T-helper 2 cell (primary cell): ENCODE results near the gene CDK5RAP2.
A peak's percentile ranks its signal among the peaks of the same experiment; 100 is the strongest.
"Not testable (repeated sequence)": the region's sequence is repeated elsewhere in the genome, so short reads cannot be mapped to it uniquely, and the experiment has no call there.

Experiments used
- DNase-seq, 5 experiments: peaks; one replicate each; pipeline versions ENCODE4 v3.0.0 to v3.0.0-alpha.2; 2012 to 2022

Gene CDK5RAP2

DNA sequence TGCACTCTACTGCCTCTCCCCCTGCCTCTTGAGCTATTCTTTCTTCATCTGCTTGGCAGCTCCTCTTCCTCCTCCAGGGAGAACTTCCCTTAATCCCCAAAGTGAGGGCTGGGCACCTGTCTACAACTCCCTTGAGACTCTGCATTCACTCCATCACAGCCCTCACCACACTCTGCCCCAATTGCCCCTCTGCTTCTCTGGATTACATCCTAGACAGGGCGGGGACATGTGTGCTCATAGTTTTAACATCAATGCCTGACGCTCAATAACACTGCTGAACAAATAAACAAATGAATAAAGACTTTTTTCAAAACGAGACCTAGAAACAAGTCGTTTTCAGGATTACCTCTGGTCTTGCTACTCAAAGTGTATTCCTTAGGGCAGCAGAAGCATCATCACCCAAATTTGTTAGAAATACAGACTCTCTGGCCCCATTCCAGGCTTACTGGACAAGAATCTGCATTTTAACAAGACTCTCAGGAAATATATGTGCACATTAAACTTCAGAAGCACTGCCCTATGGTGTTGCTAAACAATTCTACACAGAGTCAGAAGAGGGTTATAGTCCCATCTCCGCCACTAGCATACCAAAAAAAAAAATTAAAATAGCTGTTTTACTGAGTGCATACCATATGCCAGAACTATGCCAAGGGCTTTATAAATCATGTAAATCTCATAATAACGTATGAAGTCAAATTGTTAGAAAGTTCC, 115.6 kb downstream of the CDK5RAP2 start:
- DNase-seq, result no peak

DNA sequence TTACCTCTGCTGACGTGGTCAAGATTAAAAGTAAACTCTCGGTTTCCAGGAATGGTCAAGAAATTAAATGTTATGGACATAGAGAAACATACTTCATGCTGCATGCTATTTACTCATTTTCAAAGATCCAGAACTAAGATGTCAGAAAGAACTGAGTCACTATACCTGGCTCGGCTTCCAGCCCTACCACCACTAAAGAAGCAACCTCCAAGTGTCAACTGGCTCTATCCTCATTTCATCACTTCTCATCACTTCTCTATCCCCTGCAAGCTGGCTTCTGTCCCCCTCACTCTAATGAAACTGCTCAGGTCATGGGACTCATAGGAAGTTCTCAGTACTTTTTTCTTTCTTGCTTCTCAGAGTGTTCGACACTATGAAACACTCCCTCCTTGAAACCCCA, 116.2 kb downstream of the CDK5RAP2 start:
- no peak for DNase-seq

DNA sequence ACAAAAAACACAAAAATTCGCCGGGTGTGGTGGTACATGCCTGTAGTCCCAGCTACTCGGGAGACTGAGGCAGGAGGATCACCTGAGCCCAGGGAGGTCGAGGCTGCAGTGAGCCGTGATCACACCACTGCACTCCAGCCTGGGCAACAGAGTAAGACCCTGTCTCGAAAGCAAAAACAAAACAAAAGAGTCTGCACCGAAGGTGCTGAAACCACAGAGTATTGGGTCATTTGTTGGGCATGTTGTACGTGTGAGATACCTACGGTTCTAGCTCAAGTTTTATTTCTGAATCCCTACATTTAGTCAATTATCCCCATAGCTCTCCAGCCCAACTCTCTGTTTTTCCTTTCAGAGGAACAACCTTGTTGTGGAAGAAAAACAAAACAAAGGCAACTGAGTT, 118.3 kb downstream of the CDK5RAP2 start:
- DNase-seq, result not testable (repeated sequence)

DNA sequence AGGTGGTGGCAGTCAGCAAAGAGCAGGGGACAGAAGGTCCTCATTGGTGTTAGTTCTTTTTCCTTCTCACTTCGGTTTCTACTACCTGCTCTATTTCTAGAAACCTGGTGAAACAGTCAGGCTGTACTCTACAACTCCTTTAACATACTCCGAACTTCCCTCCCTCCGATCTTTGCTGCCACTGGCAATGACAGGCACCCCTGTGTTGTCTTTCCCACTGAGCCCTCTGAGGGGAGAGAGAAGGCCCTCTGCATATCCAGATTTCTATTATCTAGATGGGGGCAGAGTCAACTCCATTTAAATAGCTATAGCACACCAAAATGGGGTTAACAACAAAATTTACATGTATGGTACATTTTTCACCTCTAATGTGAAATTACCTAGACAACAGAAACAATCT, 123.7 kb downstream of the CDK5RAP2 start:
- no peak for DNase-seq

DNA sequence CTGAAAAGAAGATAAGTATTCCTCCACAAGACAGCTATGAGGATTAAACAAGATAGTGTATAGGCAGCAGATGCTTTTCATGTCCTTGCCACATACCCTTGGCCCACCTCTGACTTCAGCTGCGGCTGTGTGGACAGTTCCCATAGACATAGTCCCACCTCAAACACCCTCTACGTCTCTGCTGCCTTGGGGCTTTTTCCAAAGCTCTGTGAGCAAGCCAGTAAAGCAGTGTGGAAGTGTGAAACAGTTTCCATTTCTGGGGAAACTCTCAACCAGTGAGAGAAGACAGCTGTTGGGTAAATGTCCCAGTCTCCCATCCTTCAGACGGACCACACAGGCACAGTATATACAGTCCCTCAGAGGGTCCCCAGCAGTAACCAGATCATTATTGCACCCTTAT, 125.5 kb downstream of the CDK5RAP2 start:
- DNase-seq, result no peak

DNA sequence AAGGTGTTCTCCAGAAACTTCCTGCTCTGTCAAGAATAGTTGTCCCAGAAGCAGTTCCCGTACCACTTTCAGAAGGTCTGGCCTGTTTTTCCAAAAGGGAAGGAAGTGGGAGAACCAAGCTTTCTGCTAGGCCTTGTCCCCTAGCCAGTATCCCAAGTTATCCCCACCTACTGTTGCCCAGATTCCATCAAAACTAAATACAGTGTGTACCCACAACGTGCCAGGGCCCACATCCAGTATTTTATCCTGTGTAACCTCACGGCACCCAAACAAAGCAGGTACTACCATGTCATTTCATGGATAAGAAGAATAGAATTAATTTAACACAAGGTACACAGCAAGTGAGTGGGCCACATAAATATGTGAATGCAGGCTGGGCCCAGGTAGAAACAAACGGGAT, 126.2 kb downstream of the CDK5RAP2 start:
- no peak for DNase-seq

DNA sequence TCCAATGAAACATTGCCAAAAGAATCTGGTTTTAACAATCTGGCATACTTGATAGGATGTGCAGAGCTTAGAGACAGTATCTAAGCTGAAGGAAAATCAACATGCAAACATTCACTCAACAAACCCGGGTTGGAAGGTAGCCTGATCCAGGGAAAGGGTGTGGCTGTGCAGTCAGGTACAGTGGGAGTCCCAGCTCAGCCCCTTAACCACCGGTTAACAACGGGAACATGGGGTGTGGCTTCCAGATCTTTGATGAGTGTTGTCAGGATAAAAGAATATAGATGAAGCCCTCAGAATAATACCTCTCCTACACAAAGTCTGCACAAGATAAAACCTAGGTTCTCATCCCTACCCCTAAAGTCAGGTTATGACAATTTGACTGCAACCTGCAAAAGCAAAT, 127.3 kb downstream of the CDK5RAP2 start:
- DNase-seq, result no peak

DNA sequence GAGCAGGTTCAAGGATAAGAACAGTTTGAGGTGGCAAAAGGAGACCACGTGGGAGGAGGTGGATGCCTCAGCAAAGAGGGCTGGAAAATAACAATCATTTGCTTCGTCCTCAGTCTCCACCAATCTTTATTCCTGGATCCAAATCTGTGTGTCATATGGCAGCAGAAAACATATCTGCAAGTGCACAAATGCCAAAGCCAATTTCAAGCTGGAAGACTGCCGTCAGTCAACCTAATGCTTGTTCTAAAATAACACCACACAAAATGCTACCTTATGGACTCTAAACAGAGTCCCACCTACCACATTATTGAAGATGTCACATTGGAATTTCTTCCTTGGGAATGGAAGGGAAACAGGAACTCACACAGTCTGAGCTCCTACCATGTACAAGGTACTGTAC, 129.1 kb downstream of the CDK5RAP2 start:
- DNase-seq, result no peak

DNA sequence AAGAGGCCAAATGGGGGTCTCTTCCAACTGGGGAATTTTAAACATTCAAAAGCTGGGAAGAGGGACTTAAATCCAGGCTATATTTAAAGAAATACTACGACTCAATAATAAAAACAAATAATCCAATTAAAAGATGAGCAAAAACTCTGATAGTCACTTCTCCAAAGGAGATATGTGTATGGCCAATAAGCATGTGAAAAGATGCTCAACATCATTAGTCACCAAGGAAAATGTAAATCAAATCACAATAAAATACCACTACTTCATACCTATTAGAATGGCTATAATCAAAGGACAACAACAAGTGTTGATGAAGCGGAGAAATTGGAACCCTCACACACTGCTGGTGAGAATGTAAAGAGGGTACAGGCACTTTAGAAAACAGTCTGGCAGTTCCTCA, 130.4 kb downstream of the CDK5RAP2 start:
- DNase-seq, result no peak

DNA sequence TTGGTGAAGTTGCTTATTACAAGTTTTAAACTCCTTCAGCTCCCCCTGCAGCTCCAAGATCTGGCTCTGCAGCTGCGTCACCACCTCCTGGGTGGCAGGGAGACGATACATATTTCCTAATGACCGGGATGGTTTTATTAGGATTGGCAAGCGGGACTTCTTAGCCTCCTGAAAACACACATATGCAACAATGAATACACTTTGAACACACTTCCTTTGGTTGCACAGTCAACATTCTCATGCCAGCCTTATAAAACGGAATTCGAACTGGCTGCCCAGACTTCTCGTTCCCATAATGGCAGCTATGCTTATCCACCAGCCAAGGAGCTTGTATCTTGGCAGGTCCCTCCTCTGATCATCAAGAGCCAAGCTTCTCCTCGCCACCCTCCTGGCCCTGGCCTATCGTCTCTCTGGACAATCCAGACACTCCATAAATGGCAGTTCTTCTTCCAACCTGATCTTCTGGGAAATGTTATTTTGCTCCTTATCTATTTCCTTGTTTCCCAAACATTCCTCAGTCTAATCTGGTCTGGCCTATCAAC, 131.9 kb downstream of the CDK5RAP2 start:
- no peak for DNase-seq

DNA sequence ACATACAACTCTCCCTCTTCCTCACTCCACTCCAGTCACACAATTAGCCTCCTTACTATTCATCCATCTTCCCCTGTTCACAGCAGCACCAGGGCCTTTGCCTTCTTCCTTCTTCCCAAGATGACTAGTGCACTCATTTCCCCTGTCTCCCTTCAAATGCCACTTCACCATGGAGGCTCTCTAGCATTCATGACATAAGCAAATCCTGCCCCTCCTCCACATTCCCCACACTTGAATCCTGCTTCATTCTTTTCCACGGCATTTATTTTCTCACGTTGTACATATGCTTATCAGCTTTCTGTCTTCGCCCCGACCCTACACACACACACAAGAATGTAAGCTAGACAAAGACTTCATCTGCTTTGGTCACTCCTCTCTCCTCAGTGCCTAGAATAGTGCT, 133.3 kb downstream of the CDK5RAP2 start:
- DNase-seq, result no peak

DNA sequence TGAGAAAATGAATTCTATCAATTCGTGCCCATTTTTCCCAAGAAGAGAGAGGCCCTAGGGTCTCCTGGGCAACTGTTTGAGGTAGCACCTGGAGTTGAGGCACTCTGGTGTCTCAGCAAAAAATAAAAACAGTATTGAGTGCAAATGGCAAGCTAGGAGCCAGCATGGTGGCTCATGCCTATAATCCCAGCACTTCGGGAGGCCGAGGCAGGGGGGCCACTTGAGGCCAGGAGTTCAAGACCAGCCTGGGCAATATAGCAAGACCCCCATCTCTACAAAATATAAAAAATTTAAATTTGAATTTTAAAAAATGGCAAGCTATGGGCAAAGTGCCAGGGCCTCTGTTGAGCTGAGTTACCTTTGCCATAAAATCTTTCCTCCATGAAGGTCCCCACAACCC, 136.0 kb downstream of the CDK5RAP2 start:
- no peak for DNase-seq

DNA sequence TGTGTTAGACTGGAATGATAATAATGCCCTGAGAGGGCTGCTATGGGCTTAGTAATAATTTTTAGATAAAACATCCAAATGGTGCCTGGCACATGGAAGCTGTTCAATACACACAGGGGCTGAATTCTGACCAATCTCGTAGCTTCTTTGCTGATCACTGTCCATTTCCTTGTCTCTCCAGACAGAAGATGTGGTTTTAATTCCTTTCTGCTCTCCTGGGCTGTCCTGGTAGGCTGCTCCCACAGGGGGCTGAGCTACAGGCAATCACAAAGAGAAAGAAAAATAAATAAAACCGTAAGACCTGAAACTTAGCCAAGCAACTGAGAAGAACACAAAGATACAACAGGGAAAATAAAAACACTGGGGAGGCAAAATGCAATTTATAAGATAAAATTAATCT, 136.5 kb downstream of the CDK5RAP2 start:
- DNase-seq, result no peak

DNA sequence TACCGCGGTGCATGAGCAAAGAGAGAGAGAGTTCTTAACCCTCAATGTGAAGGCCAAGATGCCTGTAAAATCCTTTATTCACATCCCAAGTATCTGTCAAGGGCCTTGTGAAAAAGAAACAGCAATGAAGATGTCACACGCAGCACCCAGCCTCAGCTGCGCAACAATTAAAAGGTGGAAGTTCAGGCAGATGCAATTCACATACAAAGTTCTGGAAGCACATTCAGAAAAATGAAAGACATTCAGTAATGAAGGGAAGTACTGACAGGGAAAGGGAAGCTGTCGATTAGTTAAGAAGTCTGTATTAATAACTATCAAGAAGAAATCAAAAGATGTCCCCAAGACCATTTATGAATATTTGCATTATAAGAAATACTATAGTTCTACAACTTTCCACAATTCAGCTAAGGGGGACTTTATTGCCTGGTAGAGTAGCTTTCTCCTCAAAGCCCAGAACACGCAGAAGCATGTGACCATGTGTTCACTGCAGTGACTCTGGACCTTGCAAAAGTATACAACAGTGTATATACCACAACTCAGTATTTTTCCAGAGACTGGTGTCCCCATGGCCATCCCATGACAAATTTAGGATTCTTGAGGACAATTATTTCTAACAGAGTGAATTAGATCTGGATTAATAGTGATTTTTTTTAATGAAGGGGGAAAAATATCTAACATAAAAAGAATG, 137.5 kb downstream of the CDK5RAP2 start:
- no peak for DNase-seq

DNA sequence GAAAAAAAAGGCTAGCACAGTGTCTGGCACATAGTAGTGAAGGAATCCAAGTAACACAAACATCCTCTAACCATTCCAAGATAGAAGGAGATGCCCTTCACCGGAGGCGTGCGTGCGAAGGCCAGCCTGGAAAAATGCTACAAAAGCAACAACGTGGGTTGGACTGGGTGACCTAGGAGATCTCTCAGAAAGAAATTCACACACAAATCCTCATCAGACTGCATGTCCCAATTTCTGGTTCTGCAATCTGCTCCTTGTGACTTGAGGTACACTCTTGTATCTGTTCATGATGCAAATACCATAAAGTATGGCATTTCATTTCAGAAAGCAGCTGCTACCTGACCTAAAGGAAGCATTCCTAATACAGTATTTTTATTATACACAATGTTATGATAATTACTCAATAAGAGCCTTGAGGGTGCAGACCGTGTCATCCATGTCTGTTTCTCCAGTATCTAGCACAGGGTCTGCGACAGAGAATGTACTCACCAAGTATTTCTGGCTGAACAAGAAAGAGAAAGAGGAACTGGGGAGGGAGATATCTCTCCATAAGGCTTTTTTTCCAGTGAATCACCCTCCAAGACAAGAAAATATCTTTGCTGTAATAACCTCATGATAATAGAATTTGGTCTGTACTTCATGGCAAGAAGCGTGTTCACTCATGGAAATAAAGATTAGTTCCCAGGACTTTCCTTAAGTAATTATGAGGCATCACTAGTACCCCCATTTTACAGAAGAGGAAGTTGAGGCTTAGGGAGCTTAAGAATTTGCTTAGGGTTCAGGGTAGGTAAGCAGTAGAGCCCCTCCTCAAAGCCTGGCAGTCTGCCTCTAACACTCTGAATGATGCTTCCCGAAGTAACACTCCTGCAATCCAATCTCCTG, 138.3 kb downstream of the CDK5RAP2 start:
- no peak for DNase-seq

DNA sequence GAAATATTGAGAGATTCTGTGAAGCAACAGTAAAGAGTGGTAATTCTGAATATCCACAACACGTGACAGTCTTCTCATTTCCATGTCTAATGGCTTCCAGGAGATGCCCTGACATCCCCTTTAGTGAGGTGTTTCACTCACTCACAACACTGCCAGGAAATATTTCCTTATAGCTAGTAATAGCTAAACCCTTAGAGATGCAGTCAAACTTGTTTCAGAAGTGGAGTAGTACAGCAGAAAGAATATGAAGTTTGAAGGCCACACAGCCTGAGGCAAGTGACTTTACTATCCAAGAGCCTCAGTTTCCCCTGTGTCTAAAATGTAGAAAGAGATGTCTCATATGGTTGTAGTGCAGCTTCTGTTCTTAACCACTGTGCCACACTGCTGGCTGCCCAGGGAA, 139.2 kb downstream of the CDK5RAP2 start:
- DNase-seq, result no peak

DNA sequence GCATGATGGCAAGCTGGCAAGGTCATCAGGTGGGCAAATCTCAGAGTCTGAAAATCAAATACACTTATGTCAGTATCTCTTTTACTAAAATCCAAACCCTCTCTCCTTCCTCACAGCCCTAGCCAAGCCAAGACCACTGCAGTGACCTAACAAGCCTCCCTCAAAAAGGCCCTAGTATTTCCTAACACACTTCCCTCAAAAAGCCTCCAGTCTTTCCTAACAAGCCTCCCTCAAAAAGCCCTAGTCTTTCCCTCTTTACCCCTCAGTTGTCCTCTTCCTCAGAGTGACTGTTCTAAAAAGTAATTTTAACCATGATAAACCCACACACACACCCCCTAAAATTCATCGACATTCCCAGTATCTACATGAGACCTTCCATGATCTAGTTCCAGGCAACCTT, 140.0 kb downstream of the CDK5RAP2 start:
- DNase-seq, result no peak

DNA sequence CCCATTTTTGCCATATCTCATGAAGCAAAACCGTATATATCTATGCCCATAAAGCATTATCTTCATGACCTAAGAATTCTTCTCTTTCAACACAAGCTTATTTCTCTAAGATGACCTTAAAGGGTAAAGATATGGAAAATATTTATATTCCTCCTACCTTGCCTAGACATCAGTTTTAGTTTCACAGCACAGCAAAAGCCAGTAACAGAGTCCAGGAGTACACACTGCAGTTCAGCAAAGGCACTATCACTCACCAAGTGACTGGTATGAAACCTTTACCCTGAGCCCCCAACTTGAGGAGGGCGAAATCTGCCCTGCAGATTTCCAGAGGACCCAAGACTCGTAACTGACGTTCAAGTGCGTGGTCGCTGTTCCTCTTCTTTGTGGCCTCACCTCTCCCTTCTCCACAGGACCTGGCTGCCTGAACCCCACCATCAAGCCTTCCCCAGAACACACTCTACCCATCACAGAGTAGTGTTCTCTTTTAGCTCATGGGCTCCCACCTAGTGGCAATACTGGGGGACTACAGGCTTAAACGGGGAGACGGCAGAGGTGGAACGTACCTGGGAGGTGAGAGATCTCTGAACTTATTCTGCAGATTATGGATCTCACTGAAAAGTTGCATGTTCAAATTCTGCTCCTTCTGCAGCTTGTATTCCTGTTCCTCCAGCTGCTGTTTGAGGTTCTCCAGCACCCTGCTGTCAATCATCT, 141.0 kb downstream of the CDK5RAP2 start:
- DNase-seq, result peak in 1 of 5 experiments; percentile 11

DNA sequence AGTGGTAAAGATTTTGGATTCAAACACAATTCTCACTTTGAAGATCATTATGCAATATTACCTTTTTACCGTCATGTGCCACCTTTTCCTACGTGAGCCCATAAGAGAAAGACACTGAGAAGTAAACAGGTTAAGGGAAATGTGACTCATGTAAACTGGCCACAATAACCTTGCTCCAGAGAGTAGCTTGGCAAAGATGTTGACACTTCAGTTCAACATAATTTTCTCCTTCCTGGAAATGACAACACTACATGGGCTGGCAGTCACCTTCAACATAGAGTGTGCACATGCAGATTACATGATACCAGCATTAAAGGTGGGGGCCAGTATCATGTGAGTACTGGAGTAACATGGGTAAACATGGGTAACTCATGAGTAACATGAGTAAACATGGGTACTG, 141.9 kb downstream of the CDK5RAP2 start:
- DNase-seq, result peak in 1 of 5 experiments; percentile 17

DNA sequence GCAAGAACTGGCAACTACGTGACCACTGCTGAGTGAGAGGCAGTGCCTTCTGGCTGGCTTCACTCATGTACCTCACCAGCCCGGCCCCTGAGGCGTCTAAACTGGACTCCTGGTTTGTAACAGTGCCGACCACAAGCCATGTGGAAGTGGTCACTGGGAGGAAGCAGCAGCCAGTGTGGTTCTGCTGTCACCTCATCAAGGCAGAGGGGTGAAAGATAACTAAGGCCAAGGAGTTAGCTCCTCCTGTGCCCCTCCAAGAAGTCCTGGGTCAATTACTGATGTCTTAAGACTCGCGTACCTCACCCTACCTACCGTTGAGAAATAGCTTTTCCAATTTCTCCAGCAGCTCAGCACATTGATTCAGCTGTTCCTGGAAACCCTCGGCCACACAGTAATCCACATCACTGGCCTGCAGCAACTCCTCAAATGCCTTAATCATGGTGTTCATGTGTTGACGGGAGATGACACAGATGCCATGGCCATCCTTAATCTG, 142.9 kb downstream of the CDK5RAP2 start:
- no peak for DNase-seq

DNA sequence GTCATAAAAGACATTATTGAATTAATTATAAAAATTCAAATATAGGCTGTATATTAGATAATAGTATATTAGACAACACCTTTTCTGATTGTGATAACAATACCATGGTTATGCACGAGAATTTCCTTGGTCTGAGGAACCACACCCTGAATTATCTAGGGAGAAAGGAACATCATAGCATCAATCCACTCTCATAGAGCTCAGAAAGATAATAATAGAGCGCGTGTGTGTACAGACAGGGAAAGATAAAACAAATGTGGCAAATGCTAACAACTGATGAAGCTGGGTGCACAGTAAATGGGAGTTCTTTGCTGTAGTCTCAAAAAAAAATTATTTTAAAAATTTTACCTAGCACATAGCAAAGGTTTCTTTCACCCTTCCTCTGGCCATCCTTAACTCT, 143.5 kb downstream of the CDK5RAP2 start:
- no peak for DNase-seq

DNA sequence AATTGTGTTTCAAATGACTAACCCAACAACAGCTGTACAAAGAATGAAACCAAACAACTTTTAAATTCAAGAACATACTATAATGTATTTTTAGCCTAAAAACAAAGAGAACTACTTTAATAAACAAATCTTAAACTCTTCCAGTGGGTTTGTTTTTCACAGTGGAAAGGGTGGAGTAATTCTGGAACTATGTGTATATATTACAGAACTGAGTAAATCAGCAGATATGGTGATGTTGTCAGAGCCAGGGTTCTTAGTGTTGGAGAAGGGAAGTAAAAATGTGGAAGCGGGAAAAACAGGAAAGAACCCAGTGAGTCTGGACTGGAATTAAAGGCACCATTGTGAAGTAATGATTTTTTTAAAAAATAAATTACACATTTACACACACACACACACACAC, 144.9 kb downstream of the CDK5RAP2 start:
- DNase-seq, result no peak

DNA sequence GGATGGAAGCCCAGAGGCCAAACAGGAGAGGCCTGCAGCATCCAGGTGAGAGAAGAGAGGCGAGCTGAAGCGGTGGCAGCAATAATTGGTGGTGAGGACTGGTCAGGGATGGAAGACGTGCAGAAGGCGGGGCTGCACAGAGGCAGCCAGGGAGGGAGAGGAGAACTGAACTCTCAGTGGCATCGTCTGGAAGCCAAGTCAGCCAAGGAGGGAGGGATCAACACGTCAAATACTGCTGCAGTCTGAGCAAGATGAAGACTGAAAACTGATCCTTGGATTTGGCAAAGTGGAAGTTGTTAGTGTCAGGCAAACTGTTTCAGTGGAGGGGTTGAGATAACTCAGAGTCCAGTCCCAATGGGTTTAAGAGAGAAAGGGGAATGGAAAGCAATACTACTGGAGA, 145.4 kb downstream of the CDK5RAP2 start:
- no peak for DNase-seq
